Body of pancreas (tissue), 4 donors: ENCODE measurements around the gene ZAP70.

Experiments used
- POLR2A ChIP-seq, 3 donors: fragments of 450-650 bp; IDR thresholded peaks; one replicate each; pipeline ENCODE4 v1.6.1; 2016; ENCODE audit warnings: antibody characterized with exemption in 3 of 3, mild to moderate bottlenecking in 2 of 3
- TF ChIP-seq, protein P1 (sequence below), 7 experiments: fragments of 450-650 bp in 4 of 7; fragments of 200-600 bp in 3 of 7; sonication (generic) in 3 of 7; IDR thresholded peaks; one replicate each; pipeline ENCODE4 v1.5.1; 2016 to 2019; ENCODE audit warnings: antibody characterized with exemption in 7 of 7

DNA sequence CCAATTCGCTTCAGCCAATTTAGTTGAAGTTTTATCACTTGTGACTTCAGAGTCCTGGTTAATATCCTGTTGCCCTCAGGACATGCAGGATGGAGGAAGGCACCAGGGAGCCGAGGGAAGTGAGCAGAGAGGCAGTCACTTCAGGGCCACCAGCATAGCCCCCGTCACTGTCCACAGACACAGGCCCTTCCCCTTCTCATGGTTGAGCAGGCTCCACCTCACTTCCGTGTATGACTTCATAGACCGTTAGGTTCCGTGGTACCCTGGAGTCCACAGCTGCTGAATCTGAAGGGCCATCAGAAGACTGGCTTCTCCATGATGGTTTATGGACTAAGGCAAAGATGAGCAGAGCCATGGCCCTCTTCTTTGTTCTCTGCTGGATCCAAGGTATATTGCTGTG, 43.9 kb upstream of the ZAP70 start, which contains the start of gene C2orf92:
- TF ChIP-seq POLR2A (IDR thresholded peaks at IDR 0.05), result no peak
- TF ChIP-seq, protein P1, sequence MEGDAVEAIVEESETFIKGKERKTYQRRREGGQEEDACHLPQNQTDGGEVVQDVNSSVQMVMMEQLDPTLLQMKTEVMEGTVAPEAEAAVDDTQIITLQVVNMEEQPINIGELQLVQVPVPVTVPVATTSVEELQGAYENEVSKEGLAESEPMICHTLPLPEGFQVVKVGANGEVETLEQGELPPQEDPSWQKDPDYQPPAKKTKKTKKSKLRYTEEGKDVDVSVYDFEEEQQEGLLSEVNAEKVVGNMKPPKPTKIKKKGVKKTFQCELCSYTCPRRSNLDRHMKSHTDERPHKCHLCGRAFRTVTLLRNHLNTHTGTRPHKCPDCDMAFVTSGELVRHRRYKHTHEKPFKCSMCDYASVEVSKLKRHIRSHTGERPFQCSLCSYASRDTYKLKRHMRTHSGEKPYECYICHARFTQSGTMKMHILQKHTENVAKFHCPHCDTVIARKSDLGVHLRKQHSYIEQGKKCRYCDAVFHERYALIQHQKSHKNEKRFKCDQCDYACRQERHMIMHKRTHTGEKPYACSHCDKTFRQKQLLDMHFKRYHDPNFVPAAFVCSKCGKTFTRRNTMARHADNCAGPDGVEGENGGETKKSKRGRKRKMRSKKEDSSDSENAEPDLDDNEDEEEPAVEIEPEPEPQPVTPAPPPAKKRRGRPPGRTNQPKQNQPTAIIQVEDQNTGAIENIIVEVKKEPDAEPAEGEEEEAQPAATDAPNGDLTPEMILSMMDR (IDR thresholded peaks at IDR 0.05), result no peak
